ENCODE results near the gene MOG.
"Not testable (repeated sequence)": the region's sequence is repeated elsewhere in the genome, so short reads cannot be mapped to it uniquely, and the experiment has no call there.

Gene MOG

DNA sequence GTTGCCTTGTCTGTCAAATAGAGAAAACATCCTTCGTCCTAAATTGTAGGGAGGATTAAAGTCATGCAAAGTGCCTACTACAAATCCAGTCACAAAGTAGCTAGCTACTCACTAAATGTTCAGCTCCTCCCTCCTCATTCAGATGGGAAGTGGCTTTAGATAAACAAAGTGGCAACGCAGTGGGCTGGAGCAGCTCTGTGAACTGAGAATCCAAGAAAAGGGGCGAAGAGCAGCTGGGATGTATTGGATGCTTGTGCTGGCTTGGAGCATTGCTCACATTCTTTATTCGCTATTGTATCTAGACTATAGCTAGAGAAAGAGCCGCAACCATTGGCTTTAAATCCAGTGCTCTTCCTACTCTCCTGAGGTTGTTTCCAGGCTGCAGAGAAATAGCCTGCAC lies 10.3 kb downstream of the MOG start:
- TF ChIP-seq, protein P1, sequence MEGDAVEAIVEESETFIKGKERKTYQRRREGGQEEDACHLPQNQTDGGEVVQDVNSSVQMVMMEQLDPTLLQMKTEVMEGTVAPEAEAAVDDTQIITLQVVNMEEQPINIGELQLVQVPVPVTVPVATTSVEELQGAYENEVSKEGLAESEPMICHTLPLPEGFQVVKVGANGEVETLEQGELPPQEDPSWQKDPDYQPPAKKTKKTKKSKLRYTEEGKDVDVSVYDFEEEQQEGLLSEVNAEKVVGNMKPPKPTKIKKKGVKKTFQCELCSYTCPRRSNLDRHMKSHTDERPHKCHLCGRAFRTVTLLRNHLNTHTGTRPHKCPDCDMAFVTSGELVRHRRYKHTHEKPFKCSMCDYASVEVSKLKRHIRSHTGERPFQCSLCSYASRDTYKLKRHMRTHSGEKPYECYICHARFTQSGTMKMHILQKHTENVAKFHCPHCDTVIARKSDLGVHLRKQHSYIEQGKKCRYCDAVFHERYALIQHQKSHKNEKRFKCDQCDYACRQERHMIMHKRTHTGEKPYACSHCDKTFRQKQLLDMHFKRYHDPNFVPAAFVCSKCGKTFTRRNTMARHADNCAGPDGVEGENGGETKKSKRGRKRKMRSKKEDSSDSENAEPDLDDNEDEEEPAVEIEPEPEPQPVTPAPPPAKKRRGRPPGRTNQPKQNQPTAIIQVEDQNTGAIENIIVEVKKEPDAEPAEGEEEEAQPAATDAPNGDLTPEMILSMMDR (conservative IDR thresholded peaks at IDR 0.05; ENCODE audit: low read depth, low read length) = no peak
- no peak for DNase-seq (ENCODE audit: low read depth)
- no peak overlapping the region for H3K4me3 ChIP-seq (ENCODE audit: low read depth, low read length)

DNA sequence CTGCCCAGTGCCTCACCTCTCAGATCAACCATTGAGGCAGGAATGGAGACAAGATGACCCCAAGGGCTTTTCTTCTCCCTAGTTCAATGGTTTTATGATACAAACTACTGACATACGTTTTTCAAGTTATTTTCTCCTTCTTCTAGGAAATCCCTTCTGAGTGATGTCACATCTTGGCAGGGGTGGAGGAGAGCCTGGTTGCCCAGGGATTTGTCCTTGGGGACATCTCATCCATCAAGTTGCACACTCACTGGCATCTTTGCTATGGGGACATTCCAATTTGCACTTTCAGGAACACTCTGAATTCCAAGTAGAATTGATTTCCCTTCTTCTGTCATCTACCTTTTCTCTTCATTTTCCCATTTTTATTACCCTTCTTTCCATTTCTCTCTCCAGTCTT lies 14.1 kb downstream of the MOG start:
- TF ChIP-seq, protein P1 (conservative IDR thresholded peaks at IDR 0.05; ENCODE audit: low read depth, low read length) = no peak
- DNase-seq (ENCODE audit: low read depth) = no peak
- H3K4me3 ChIP-seq (ENCODE audit: low read depth, low read length) = no peak overlapping the region

DNA sequence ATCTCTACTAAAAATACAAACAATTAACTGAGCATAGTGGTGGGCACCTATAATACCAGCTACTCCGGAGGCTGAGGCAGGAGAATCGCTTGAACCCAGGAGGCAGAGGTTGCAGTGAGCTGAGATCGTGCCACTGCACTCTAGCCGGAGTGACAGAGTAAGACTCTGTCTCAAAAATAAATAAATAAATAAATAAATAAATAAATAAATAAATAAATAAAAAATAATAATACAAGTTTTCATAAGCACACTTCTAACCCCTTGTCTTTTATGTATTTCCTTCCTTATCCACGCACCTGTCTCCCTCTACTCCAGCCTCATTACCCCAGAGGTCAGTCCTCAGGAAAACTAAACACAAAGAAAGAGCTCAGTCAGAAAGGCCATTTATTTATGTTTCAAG lies 15.2 kb downstream of the MOG start:
- H3K4me3 ChIP-seq (ENCODE audit: low read depth, low read length); DNase-seq (ENCODE audit: low read depth): not testable (repeated sequence)

DNA sequence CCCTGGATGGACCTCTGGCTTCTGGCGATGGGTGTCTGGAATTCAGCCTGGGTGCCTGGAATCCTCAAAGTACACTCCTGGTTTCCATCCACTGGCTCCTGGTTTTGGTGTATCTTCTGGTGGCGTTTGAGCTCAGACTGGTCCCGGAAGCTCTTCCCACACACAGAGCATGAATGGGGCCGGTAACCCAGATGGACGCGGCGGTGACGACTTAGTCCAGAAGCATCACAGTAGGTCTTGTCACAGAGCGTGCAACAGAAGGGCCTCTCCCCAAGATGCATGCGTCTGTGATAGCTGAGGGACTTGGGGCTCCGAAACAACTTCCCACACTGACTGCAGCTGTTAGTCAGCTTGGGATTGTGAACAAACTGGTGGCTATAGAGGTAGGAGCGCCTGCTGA lies 16.3 kb downstream of the MOG start:
- no peak overlapping the region for H3K4me3 ChIP-seq (ENCODE audit: low read depth, low read length)
- TF ChIP-seq, protein P1 (conservative IDR thresholded peaks at IDR 0.05; ENCODE audit: low read depth, low read length) = no peak
- no peak for DNase-seq (ENCODE audit: low read depth)

DNA sequence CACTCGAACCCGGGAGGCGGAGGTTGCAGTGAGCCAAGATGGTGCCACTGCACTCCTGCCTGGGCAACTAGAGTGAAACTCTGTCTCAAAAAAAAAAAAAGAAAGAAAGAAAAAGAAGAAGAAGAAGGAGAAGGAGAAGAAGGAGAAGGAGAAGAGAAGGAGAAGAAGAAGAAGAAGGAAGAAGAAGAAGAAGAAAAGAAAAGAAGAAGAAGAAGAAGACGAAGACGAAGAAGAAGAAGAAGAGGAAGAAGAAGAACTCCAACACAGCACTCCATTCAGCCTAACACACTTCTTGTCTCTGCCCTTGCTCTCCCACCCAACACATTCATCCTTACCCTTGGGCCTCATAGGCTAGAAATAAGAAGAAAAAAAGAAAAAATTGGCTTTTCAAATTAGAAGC lies 17.1 kb downstream of the MOG start:
- H3K4me3 ChIP-seq (ENCODE audit: low read depth, low read length) = no peak overlapping the region
- DNase-seq (ENCODE audit: low read depth) = no peak
- TF ChIP-seq, protein P1 (conservative IDR thresholded peaks at IDR 0.05; ENCODE audit: low read depth, low read length) = no peak

DNA sequence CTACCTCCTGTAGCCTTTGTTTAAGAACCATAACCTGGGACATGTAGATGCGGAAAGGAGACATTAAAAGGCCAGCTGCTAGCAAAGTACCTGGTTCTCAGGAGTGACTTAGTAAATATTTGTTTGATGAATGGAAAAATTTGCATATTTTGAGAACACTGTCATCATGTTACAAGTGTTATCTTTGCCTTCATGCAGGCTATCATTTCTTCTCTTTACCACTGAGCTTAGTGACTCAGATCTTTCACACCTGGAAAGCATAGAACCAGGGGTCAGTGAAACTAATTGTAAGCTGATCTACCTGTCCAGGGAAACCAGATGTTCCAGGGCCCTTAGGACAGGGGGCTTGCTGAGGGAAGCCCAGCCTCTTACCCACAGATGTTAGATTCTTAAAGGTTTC lies 18.7 kb downstream of the MOG start:
- TF ChIP-seq, protein P1 (conservative IDR thresholded peaks at IDR 0.05; ENCODE audit: low read depth, low read length) = no peak
- no peak for DNase-seq (ENCODE audit: low read depth)
- no peak overlapping the region for H3K4me3 ChIP-seq (ENCODE audit: low read depth, low read length)

DNA sequence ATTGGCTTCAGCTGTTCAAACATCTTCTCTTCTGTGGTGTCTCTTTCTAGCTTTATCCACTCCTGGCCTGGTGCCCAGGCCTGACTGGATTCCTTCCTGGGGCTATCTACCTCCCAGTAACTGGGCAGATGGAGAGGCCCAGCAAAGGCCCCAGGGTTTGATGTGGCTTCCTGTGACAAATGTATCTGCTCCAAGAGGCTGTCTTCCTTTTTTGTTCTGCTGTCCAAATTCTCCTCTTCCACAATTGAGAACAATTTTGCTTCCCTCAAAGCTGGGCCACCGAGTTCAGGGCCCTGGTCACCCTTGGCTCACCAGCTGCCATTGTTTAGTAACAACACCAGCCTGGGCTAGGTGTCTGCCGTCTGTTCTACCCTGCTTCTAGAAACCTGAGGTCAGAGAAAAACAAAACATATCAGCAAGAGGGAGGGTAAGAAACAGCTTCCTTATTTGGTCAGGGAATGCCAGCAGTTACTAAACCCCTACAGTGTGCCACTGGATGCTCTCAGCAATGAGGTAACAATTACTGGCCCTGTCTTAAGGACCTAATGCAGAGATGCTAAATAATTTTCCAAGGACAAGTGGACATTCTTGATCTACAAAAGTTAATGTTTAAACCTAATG lies 20.2 kb downstream of the MOG start:
- no peak overlapping the region for H3K4me3 ChIP-seq (ENCODE audit: low read depth, low read length)
- TF ChIP-seq, protein P1 (conservative IDR thresholded peaks at IDR 0.05; ENCODE audit: low read depth, low read length) = no peak
- DNase-seq (ENCODE audit: low read depth) = peak; percentile 45
